HG02610 (cell line): ENCODE results near the gene BRAT1.

Experiments used
- ATAC-seq: cut with Tn5 transposase; IDR thresholded peaks from one replicate; pipeline ENCODE4 v1.9.1; 2021; ENCODE audit warnings: mild to moderate bottlenecking, moderate library complexity; ENCODE audit not compliant: unreplicated experiment

Gene BRAT1

GRCh38 chr7:2525658-2526630 is 29.4 kb downstream of the BRAT1 start:
- ATAC-seq: no peak

DNA sequence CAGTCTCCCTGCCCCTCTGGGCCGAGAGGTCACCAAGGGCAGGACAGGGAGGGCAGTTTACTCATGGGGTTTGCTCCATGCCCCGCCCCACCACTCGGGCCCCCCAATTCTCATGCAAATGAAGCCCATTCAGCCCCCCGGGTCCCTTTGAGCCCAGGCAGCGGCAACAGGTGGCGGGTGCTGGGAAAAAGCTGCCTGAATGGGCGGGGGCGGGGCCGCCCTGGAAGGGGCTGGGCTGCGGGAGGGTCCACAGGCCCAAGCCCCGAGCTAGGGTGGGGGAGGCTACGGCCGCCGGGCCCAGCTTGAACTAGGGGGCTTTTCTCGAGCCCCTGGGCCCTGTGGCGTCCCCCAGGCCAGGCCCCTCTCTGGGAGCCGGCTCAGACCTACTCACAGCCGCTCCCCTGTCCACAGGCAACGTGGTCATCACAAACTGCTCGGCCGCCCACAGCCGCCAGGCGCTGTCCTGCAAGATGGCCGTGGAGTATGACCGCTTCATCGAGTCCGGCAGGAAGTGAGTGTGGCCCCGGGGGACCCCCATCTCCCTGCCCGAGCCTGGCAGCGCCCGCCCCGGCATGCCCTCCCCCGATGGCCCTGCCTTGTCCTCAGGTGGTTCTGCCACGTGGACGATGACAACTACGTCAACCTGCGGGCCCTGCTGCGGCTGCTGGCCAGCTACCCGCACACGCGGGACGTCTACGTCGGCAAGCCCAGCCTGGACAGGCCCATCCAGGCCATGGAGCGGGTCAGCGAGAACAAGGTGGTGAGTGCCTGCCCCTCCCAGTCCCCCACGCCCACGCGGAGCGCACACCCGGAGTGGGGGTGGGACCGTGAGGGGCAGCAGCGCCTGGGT is 30.3 kb downstream of the BRAT1 start:
- no peak for ATAC-seq

DNA sequence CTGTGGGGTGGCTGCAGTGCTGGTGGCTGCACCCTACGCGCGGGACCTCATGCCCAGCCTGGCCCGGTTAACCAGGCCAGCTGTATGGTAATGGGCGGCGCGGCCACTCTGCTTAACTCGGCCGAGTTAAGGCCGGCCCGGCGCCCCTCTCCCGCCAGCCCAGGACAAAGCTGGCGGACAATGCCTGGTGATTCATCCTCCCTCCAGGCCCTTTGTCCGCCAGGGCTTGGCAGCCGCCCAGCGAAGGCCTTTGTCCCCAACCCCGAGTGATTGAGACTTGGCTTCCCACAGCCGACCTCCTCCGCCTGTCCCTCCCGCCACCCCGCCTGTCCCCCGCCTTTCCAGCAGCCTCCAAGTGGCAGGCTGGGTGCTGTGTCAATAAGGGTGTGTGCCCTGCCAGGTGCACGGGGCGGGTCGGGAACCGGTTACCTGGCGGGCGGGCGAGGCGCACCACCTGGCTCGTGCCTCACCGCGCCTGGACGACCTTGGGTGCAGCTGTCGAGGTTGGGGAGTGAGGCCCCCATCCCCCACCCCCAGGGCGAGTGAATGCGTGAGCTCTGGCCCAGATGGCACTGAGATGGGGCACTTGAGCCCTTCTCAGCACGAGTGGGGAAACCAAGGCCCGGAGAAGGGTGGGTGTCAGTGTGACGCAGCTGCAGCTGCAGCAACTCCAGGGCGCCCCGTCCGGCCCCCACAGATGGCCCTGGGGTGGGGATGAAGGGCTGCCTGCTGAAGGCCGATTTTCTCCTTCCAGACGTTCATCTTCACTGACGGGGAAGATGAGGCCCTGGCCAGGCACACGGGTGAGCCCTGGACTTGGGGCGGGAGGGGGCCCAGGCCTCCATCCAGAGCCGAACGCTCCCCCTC is 31.1 kb downstream of the BRAT1 start:
- no peak for ATAC-seq

DNA sequence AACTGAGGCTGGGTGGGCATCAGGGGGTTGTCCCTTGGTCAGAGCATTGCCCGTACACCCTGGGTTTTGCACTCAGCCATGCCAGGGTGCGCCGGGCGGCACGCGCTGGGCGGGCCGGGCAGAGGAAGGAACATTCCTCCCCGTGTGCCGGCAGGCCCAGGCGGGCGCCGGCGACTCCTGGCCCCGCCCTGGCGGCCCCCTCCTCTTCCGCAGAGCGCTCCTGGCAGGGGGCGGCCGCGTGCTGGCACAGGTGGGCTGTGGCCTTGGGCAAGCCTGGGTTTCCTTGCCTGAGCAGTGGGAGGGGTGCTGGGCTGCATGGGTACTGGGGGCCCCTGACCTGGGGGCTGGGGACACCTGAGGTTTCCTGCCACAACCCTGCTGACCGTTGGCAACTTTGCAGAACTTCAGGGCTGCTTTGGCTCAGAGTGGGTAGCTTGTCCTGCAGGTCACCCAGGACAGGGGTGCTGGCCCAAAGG is 31.8 kb downstream of the BRAT1 start:
- ATAC-seq: no peak

GRCh38 chr7:2522780-2523433 is 32.4 kb downstream of the BRAT1 start:
- no peak for ATAC-seq

GRCh38 chr7:2521952-2522591 is 33.3 kb downstream of the BRAT1 start:
- no peak for ATAC-seq

- no peak for ATAC-seq
Measured at GRCh38 chr7:2521341-2521745, 34.0 kb downstream of the BRAT1 start.

DNA sequence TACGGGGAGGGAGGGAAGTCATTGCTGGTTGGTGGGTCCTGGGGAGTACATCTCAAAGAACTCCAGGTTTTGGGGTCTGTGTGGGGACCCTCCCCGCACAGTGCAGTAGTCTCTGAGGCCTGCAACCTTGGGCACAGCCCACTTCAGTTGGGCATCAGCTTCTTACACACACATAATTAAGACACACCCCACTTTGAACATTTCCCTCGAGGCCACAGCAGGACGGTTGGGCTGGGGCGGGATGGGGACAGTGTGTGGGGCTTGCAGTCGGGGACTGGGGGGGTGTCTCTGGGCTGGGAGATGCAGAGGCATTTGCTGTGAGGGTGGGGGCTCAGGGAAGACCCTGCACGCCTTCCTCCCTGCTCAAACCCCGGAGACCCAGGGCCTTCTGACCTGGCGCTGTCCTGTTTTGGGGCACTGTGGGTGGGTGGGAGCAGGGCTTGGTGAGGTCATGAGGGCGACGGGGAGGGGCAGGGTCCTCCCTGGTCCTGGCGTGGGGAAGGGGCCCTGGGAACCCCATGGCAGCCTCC is 34.5 kb downstream of the BRAT1 start:
- no peak for ATAC-seq

DNA sequence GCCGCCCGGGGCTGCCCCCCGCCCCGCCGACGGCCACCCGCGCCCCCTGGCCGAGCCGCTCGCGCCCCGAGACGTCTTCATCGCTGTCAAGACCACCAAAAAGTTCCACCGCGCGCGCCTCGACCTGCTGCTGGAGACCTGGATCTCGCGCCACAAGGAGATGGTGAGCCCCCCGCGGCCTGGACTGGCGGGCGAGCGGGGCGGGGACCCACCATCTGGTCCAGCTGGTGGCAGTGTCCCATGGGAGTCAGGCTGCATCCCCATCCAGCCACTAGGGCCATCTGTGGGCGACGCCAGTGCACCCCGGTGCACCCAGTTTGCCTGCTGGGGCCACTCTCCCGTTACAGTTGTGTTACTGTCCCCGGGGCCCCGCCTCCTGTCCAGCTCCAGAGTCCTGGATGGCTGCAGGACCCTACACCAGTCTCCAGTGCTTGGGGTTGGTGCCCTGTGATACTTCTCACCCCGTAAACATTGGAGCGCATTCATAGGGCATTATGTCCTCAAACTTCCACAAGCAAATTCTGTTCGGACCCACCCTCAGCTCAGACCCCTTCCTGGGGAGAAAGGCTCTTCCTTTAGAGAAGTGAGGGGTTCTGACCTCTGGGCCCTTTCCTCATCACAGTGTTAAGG is 35.1 kb downstream of the BRAT1 start:
- no peak for ATAC-seq

- ATAC-seq: peak; percentile 78
Measured at GRCh38 chr7:2519119-2519930, 36.0 kb downstream of the BRAT1 start, which contains the start of gene LFNG. TSS of gene LFNG (plus strand) at chr7:2519774. CDS start at chr7:2519862, 88 bp downstream.

DNA sequence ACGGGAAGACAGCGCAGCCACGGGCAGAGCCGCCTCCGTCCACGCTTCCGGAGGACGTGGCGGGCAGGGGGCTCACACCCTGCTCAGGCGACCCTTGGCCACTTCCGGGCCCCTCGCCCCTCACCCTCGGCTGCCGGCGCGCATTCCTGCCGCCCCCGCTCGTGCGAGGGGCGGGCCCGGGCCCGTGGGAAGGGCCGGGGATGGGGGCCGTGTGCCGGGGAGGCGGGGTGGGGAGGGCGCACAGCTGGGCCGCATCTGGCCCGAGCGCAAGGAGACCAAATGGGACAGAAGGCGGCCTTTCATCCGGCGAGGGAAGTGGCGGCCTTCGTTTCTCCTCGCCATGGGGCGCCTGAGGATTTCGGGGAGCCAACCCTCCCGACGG is 36.6 kb downstream of the BRAT1 start:
- no peak for ATAC-seq

- ATAC-seq: no peak
Measured at GRCh38 chr7:2517678-2518507, 37.4 kb downstream of the BRAT1 start.

GRCh38 chr7:2517026-2517425 is 38.3 kb downstream of the BRAT1 start:
- no peak for ATAC-seq

DNA sequence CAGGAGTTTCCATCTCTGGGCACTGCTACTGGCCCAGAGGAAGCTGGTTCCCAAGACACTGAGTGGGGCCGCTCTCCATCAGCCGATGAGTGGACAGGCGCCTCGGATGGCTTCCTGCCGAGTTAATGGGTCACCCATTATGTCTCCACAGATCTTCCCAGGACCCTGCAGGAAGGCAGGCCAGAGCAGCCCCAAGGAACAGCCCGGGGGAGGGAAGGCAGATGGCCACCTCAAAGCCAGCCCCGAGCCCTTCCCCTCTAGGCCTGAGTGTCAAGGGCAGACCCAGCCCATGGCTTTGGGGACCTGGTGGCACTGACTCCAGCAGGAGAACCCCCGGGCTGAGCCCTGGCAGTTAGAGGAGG is 39.1 kb downstream of the BRAT1 start:
- ATAC-seq: no peak

DNA sequence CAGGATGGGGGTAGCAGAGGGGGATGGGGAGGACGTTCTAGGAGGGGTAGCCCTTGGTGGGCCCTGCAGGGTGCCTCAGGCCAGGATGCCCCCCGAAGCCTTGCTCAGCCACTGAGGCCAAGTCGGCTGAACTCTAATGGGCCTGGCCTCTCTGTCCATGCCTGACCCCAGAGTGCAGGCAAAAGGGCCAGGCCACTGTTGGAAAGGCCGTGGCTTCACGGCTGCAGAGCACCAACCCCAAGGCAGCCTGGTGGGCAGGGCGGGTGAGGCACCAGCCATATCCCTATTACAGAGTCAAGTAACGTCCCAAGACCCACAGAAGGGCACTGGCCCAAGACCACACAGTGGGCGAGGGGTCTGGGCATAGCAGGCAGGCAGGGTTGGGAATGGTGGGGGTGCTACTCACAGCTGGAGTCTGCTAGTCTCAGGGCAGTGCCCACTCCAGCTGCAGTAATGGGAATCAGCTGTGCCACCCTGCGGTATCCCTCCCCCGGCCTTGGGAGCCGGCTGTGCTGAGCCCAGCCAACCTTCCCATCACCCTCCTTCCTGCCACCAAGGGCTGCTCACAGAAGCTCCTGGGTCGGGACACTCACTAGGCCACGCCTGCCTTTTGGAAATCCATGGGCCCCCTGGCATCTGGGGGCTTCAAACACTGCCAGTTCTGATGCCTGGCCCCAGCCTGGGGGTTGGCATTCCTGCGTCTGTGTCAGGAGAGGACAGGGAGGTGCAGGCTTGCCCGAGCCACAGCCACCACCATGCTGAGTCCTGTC is 39.7 kb downstream of the BRAT1 start:
- ATAC-seq: no peak
